A549 (cell line): ENCODE measurements around the gene ANKRD28.

Source experiments
- BCL3 ChIP-seq: fragments of >200 bp; sonication (Bioruptor Twin); formaldehyde crosslinking; IDR thresholded peaks from 3 replicates; pipeline ENCODE4 v1.6.1; 2016
- CBX8 ChIP-seq: fragments of 200-600 bp; sonication (generic); IDR thresholded peaks from 2 replicates; pipeline ENCODE4 v1.6.1; 2016
- CEBPB ChIP-seq, 2 experiments: fragments of >200 bp in 1 of 2; sonication (Bioruptor Twin) in 1 of 2; formaldehyde crosslinking in 1 of 2; IDR thresholded peaks; 2 replicates each; pipeline ENCODE4 v1.6.1; 2012 to 2016
- CTCF ChIP-seq: fragments of >200 bp; sonication (Bioruptor Twin); formaldehyde crosslinking; IDR thresholded peaks from 3 replicates; pipeline ENCODE4 v1.5.1; 2016
- JUN ChIP-seq, 2 experiments: fragments of >200 bp; sonication (Bioruptor Twin); formaldehyde crosslinking; IDR thresholded peaks; 2 replicates in 1 of 2; 3 replicates in 1 of 2; pipeline ENCODE4 v1.6.1; 2016 to 2017
- MAFK ChIP-seq: fragments of 450-650 bp; IDR thresholded peaks from 2 replicates; pipeline ENCODE4 v1.6.1; 2014; ENCODE audit not compliant: partially characterized antibody
- MYC ChIP-seq: IDR thresholded peaks from 2 replicates; pipeline ENCODE4 v1.6.1; 2012; ENCODE audit warnings: mild to moderate bottlenecking, inconsistent platforms, low read length, improper control_type of control experiment, borderline replicate concordance
- POLR2A ChIP-seq: IDR thresholded peaks from 2 replicates; pipeline ENCODE4 v1.6.1; 2012; ENCODE audit warnings: mild to moderate bottlenecking, low read length
- RAD21 ChIP-seq, 2 experiments: fragments of >200 bp in 1 of 2; sonication (Bioruptor Twin) in 1 of 2; formaldehyde crosslinking in 1 of 2; IDR thresholded peaks in 1 of 2; conservative IDR thresholded peaks in 1 of 2; 2 replicates in 1 of 2; 3 replicates in 1 of 2; pipeline ENCODE4 v1.6.1; 2012 to 2018; ENCODE audit warnings: inconsistent platforms in 1 of 2
- REST ChIP-seq: fragments of 200-600 bp; sonication (generic); IDR thresholded peaks from 2 replicates; pipeline ENCODE4 v1.6.1; 2016; ENCODE audit warnings: antibody characterized with exemption, mild to moderate bottlenecking, moderate library complexity
- SREBF2 ChIP-seq: fragments of 450-650 bp; IDR thresholded peaks from 2 replicates; pipeline ENCODE4 v1.6.1; 2014; ENCODE audit warnings: mild to moderate bottlenecking, moderate library complexity

- no peak for TF ChIP-seq CTCF
- TF ChIP-seq CEBPB (IDR thresholded peaks at IDR 0.05): no peak
- TF ChIP-seq REST: no peak
- TF ChIP-seq MAFK: no peak
- TF ChIP-seq SREBF2: no peak
- no peak for TF ChIP-seq JUN (IDR thresholded peaks at IDR 0.05)
- TF ChIP-seq CBX8: no peak
- TF ChIP-seq POLR2A: no peak
- TF ChIP-seq MYC: no peak
- TF ChIP-seq RAD21 (conservative IDR thresholded peaks at IDR 0.05 in 1 of 2, IDR thresholded peaks at IDR 0.05 in 1 of 2): no peak
- no peak for TF ChIP-seq BCL3
Observed at GRCh38 chr3:15782429-15782828, 15.3 kb downstream of the ANKRD28 start.
